HG03439 (cell line): Measurements from ENCODE around the gene PLLP.

Experiments used
- ATAC-seq: cut with Tn5 transposase; IDR thresholded peaks from one replicate; pipeline ENCODE4 v1.9.1; 2021; ENCODE audit warnings: mild to moderate bottlenecking, moderate library complexity; ENCODE audit not compliant: unreplicated experiment

The PLLP gene

GRCh38 chr16:57231821-57232350, 52.6 kb downstream of the PLLP start:
- ATAC-seq: no peak

DNA sequence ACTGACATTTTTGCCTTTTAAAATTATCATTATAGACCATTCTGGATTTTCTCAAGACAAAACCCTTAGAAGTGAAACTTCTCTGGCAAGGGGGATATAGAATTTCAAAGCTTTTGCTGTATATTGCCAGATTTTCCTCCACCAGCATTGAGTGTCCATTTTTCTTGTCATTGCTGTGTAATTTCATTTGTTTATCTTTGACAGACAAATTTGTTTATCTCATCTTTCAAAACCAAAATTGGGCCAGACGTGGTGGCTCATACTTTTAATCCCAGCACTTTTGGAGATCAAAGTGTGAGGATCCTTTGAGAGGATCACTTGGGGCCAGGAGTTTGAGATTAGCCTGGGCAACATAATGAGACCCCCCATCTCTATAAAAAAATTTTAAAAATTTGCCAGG, 55.4 kb downstream of the PLLP start:
- no peak for ATAC-seq

DNA sequence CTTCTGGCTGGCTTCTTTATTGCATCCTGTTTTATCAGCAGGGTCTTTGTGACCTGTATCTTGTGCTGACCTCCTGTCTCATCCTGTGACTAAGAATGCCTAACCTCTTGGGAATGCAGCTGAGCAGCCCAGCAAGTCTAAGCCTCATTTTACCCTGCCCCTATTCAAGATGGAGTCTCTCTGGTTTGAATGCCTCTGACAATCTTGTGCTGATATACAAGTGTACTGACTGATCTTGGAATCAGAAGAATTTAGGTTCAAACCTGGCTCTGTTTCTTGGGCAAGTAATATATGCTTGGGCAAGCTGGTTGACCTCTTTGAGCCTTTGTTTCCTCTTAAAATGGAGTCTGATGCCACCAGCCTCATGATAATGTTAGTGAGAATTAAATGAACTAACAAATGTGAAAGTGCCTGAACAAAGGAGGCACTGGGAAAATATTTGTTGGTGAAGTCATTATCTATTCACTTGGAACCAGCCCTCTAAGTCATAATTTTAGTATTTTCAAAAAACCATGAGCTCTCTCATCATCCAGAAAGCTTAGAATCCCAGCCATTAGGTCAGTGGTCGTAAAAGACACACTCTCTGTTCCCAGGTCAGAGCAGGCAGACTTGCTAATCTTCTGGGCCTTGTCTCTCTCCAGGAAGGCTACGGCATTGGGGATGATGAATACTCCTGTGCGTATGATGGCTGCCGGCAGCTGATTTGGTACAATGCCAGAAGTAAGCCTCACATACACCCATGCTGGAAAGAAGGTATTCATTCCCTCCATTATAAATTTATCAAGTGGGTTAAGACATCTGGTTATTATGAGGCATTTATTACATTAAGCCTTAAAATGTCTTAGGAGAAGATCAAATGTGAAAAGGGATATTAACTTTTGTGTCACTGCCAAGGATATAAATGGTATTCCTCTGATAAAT, 57.5 kb downstream of the PLLP start:
- no peak for ATAC-seq

DNA sequence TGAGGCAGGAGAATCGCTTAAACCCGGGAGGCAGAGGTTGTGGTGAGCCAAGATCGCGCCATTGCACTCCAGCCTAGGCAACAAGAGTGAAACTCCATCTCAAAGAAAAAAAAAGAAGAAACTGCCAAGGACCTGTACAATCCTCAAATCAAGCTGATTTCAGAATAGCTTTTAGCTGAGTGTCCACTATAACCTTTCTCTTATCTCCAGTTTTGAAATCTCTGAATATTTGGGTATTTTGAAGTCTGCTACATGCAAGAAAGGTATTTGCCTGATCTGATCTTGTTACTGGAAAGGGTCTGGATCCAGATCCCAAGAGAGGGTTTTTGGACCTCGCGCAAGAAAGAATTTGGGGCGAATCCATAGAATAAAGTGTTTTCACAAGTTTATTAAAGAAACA, 58.5 kb downstream of the PLLP start:
- ATAC-seq: no peak

- ATAC-seq: no peak
Measured at GRCh38 chr16:57224651-57225335, 59.7 kb downstream of the PLLP start.

DNA sequence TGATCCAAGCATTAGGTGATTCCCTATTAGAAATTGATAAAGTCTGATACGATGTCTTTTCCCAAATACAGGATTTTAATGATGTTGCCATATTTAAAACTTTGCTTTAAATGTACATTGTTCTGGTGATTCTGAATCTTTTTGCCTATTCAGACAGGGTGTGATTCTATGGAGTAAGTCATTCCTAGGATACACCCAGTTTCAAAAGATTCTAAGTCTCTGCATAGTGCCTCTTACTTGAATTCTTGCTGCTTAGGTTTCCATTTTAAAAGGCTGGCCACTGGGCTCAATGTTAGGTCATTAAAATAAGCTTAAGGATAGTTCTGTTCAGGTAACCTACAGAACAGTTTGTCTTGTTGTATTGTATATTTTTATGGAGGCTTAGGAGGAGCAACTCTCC, 61.4 kb downstream of the PLLP start:
- ATAC-seq: no peak

- no peak for ATAC-seq
Measured at GRCh38 chr16:57216968-57217367, 67.5 kb downstream of the PLLP start.

- no peak for ATAC-seq
Measured at GRCh38 chr16:57213462-57213861, 71.0 kb downstream of the PLLP start.

GRCh38 chr16:57209780-57210179, 74.7 kb downstream of the PLLP start:
- no peak for ATAC-seq

DNA sequence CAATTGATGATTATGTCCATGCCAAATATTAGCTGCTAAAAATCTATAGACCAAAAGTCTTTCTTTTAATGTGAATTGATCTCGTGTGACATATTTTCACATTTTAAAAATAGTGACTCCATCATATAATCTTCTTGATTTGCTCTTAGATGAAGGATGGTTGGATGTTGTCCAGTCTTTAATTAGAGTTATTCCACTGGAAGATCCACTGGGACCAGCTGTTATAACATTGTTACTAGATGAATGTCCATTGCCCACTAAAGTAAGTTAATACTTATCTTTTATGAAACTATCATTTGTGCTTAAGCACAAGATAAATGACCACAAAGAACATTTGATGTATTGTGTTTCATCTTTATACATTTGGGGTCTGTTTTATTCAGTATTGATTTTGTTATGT, 75.5 kb downstream of the PLLP start:
- no peak for ATAC-seq
